GM12801 (cell line): ENCODE data around the gene COASY.

Experiments
- CTCF ChIP-seq: IDR thresholded peaks from one replicate; pipeline ENCODE4 v1.5.1; 2011; ENCODE audit warnings: control low read depth; ENCODE audit not compliant: insufficient read length; ENCODE audit errors: extremely low read depth

Gene COASY

GRCh38 chr17:42608305-42609181 lies 46.6 kb downstream of the COASY start:
- no peak for TF ChIP-seq CTCF

DNA sequence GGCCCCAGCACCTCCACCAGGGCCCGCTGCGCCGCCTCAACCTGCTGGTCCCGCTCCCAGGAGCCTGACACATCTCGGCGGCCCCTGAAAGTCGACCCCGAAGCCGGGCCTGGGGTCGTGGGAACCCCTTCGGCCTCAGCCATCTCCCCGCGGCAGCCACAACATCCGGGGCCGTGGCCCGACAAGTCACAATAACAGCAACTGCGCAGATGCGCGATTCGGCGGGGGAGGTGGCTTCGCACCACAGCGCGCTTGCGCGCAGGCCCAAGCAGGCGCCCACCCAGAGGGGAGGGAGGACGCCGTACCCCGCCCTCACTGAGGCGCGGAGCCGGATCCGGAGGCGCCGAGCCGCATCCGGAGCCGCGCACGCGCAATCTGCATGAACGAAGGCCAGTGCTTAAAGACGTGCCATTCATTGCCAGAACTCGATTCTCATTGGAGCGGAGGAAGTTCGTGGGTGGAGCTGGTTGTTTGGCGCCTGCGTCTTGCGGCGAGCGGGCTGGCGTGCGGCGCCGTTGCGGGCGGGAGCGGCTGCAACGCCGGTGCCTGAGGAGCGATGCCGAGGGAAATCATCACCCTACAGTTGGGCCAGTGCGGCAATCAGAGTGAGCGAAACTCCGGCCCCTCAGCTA lies 47.4 kb downstream of the COASY start, which contains the start of the genes RETREG3 and TUBG1:
Gene RETREG3 (minus strand): TSS at position 193 of the 632 bp plus-strand sequence. CDS start 50 bp downstream, at position 143.
Gene TUBG1 (plus strand): TSS at position 502 of the 632 bp plus-strand sequence. CDS start 55 bp downstream, at position 557.
- TF ChIP-seq CTCF, result no peak

- TF ChIP-seq CTCF, result no peak
Observed at GRCh38 chr17:42612013-42612412, 50.1 kb downstream of the COASY start.

DNA sequence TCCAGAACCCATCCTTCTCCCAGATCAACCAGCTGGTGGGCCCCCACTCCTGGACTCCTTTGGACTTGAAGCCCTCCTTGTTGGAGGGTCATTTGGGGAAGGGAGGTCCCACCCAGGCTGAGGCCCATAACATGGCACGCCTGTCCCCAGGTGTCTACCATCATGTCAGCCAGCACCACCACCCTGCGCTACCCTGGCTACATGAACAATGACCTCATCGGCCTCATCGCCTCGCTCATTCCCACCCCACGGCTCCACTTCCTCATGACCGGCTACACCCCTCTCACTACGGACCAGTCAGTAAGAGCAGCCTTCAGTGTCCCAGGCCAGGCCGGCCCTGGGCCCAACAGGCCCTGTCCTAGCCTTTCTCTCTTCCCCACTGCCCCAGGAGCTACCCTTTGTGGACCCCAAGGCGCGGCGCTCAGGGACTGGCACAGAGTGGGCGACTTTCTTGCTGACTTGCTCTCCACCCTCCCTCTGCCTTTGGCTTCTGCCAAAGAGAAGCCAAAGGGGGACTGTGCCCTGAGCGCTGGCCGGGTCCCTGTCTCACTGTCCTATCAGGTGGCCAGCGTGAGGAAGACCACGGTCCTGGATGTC lies 51.8 kb downstream of the COASY start:
- TF ChIP-seq CTCF, result no peak
